Body of pancreas (tissue), 4 donors: ENCODE data around the gene ZNF577. TPM values are rescaled to one million over a fixed set of nuclear protein-coding genes. Genes with fewer than 3 reads are reported as not detected.
A peak's percentile ranks its signal among the peaks of the same experiment; 100 is the strongest.

ENCODE experiments used
- ATAC-seq: fragments of 150-250 bp; one replicate; pipeline ENCODE4 v1.9.1; 2016
- DNase-seq, 4 donors: peaks; one replicate each; pipeline ENCODE4 v3.0.0-alpha.2; 2019
- H3K27ac ChIP-seq, 4 donors: fragments of 200-600 bp; sonication (generic); 1 replicate in 3 of 4; 2 replicates in 1 of 4; pipeline versions ENCODE4 v1.5.1 to v1.6.1; 2016 to 2019; ENCODE audit warnings: mild to moderate bottlenecking in 1 of 4, mixed read lengths in 1 of 4, moderate library complexity in 1 of 4
- H3K27me3 ChIP-seq, 2 donors: fragments of 200-600 bp; sonication (generic); one replicate each; pipeline ENCODE4 v1.6.0; 2016; ENCODE audit warnings: mild to moderate bottlenecking in 1 of 2
- H3K36me3 ChIP-seq, 2 donors: fragments of 200-600 bp; sonication (generic); replicated peaks in 1 of 2; 2 replicates each; pipeline ENCODE4 v1.5.1; 2016; ENCODE audit warnings: low read depth in 2 of 2; ENCODE audit not compliant: insufficient read depth in 1 of 2
- H3K4me1 ChIP-seq: fragments of 200-600 bp; sonication (generic); one replicate; pipeline ENCODE4 v1.6.0; 2016
- H3K4me3 ChIP-seq, 2 donors: fragments of 200-600 bp; sonication (generic); 1 replicate in 1 of 2; 2 replicates in 1 of 2; pipeline ENCODE4 v1.5.1; 2016 to 2019
- H3K9me3 ChIP-seq, 3 donors: fragments of 200-600 bp; sonication (generic); 1 replicate in 2 of 3; 2 replicates in 1 of 3; pipeline ENCODE4 v1.5.1; 2016
- POLR2A ChIP-seq, 3 donors: fragments of 450-650 bp; IDR thresholded peaks; one replicate each; pipeline ENCODE4 v1.6.1; 2016; ENCODE audit warnings: antibody characterized with exemption in 3 of 3, mild to moderate bottlenecking in 2 of 3
- WGBS, 2 donors: methylation state at CpG; one replicate each; pipeline ENCODE4 v1.1.5; 2017; 5-methylcytosine and 5-hydroxymethylcytosine counted together
- intact Hi-C: fragments of 100-400 bp; cut with DNase I; formaldehyde crosslinking; loops from one replicate; pipeline ENCODE4 v1.15.1; 2023
- total RNA-seq, 2 donors: library from RNA; depleted of rRNA; stranded (reverse); fragments of >200 nt; gene quantifications; one replicate each; pipeline ENCODE4 v1.1.0, GENCODE V29; 2016
- TF ChIP-seq, protein P1 (sequence below), 7 experiments: fragments of 450-650 bp in 4 of 7; fragments of 200-600 bp in 3 of 7; sonication (generic) in 3 of 7; IDR thresholded peaks; one replicate each; pipeline ENCODE4 v1.5.1; 2016 to 2019; ENCODE audit warnings: antibody characterized with exemption in 7 of 7

The ZNF577 gene
- total RNA-seq, 2 donors from 2014 or later = 11.2 to 16.5 TPM

GRCh38 chr19:51822946-51823345, 64.8 kb downstream of the ZNF577 start:
- 86 to 93% methylated on average over 3 of the region's 3 CpGs for whole genome bisulfite sequencing, 2 donors
- TF ChIP-seq, protein P1, sequence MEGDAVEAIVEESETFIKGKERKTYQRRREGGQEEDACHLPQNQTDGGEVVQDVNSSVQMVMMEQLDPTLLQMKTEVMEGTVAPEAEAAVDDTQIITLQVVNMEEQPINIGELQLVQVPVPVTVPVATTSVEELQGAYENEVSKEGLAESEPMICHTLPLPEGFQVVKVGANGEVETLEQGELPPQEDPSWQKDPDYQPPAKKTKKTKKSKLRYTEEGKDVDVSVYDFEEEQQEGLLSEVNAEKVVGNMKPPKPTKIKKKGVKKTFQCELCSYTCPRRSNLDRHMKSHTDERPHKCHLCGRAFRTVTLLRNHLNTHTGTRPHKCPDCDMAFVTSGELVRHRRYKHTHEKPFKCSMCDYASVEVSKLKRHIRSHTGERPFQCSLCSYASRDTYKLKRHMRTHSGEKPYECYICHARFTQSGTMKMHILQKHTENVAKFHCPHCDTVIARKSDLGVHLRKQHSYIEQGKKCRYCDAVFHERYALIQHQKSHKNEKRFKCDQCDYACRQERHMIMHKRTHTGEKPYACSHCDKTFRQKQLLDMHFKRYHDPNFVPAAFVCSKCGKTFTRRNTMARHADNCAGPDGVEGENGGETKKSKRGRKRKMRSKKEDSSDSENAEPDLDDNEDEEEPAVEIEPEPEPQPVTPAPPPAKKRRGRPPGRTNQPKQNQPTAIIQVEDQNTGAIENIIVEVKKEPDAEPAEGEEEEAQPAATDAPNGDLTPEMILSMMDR (IDR thresholded peaks at IDR 0.05) = no peak
- no peak for TF ChIP-seq POLR2A (IDR thresholded peaks at IDR 0.05)
- Histone ChIP-seq H3K4me3 (no peak overlapping the region), H3K4me1 (no peaks in the 10 kb centered on the region), H3K27ac (no peak overlapping the region), H3K9me3 (peaks cover 0 to 12% (median 0%) of the 10 kb centered on the region in 3 donors), H3K36me3 (no peaks in the 10 kb centered on the region), H3K27me3 (no peaks in the 10 kb centered on the region)
- DNase-seq (no peak), ATAC-seq (no peak)
- intact Hi-C loops = no loop called here

DNA sequence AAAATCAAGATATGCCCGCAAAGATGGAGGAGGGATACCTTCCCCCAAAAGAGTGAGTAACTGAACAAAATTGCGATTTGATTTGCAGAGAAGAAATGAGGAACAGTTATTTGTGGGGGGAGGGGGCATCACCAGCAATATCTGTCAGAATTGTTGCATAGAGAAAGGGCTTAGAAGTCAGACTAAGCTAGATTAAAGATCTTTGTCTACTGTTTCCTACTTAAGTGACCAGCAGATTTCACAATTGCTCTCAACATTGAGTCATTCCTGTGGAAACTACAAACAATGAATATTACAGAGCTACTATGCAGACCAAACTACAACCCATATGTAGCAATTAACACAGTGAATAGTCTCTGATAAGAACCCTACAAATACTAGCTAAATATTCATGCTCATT, 65.4 kb downstream of the ZNF577 start:
- no peak overlapping the region for H3K4me3 ChIP-seq
- H3K27ac ChIP-seq = peak overlapping the region in 1 of 4 donors; percentile 54
- H3K36me3 ChIP-seq = no peaks in the 10 kb centered on the region
- TF ChIP-seq, protein P1 (IDR thresholded peaks at IDR 0.05) = no peak
- TF ChIP-seq POLR2A (IDR thresholded peaks at IDR 0.05) = no peak
- WGBS, 2 donors = 62 to 72% methylated on average over 2 of the region's 2 CpGs
- ATAC-seq (no peak), DNase-seq (peak in 1 of 4 donors; percentile 33)
- no peaks in the 10 kb centered on the region for H3K4me1 ChIP-seq
- intact Hi-C loops = no loop called here
- no peaks in the 10 kb centered on the region for H3K27me3 ChIP-seq
- H3K9me3 ChIP-seq = peaks cover 0 to 12% (median 0%) of the 10 kb centered on the region in 3 donors

GRCh38 chr19:51821921-51822320, 65.8 kb downstream of the ZNF577 start:
- no peak overlapping the region for H3K4me3 ChIP-seq
- intact Hi-C loops = no loop called here
- H3K4me1 ChIP-seq = no peaks in the 10 kb centered on the region
- peak overlapping the region in 1 of 4 donors; percentile 54 for H3K27ac ChIP-seq
- no peaks in the 10 kb centered on the region for H3K27me3 ChIP-seq
- no peaks in the 10 kb centered on the region for H3K36me3 ChIP-seq
- ATAC-seq = no peak
- DNase-seq = no peak
- H3K9me3 ChIP-seq = peaks cover 0 to 12% (median 0%) of the 10 kb centered on the region in 3 donors
- TF ChIP-seq, protein P1 (IDR thresholded peaks at IDR 0.05) = no peak
- TF ChIP-seq POLR2A (IDR thresholded peaks at IDR 0.05) = no peak

DNA sequence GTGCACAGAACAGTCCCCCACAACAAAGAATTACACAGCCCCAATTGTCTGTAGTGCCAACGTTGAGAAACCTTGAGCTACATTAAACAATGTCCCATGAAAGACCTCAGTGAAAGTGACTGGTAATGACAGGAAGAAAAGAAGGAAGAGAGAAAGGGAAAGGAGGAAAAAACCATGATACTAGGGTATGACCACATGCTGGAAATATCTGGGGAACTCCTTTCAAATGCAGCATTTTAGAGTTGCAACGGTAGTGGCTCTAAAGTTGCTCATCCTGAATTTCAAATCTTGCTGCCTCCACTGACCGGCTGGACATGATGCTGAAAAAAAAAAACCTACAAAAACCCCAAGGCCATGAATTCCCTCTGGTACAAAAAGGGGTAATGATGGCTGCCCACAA, 66.3 kb downstream of the ZNF577 start:
- no peaks in the 10 kb centered on the region for H3K36me3 ChIP-seq
- intact Hi-C loops = no loop called here
- TF ChIP-seq, protein P1 (IDR thresholded peaks at IDR 0.05) = no peak
- no peak for TF ChIP-seq POLR2A (IDR thresholded peaks at IDR 0.05)
- DNase-seq (no peak), ATAC-seq (no peak)
- H3K9me3 ChIP-seq = peaks cover 0 to 11% (median 0%) of the 10 kb centered on the region in 3 donors
- no peaks in the 10 kb centered on the region for H3K4me1 ChIP-seq
- no peak overlapping the region for H3K4me3 ChIP-seq
- H3K27ac ChIP-seq = peak overlapping the region in 1 of 4 donors; percentile 54
- 50 to 72% methylated on average over 3 of the region's 3 CpGs for WGBS, 2 donors
- no peaks in the 10 kb centered on the region for H3K27me3 ChIP-seq

Other genes starting within 250 kb of the ZNF577 start
- not detected for gene SIGLEC14, start 241.1 kb downstream of the ZNF577 start, total RNA-seq
- gene SPACA6, start 194.6 kb downstream of the ZNF577 start, total RNA-seq = 10 to 100 TPM in 1 of 2 donors, 1 to 10 TPM in 1; 7.9 to 16.3 TPM
- 10 to 100 TPM in 1 of 2 donors, 1 to 10 TPM in 1; 1.8 to 15.8 TPM for gene HAS1, start 164.0 kb downstream of the ZNF577 start, total RNA-seq
- gene FPR1, start 136.1 kb downstream of the ZNF577 start, total RNA-seq = 1 to 10 TPM in 1 of 2 donors, not detected in 1; 4.7 TPM
- under 1 TPM in 1 of 2 donors, not detected in 1; 0.78 TPM for gene FPR2, start 126.8 kb downstream of the ZNF577 start, total RNA-seq
- 1 to 10 TPM; 1.6 to 4.9 TPM for gene FPR3, start 92.8 kb downstream of the ZNF577 start, total RNA-seq
- 1 to 10 TPM; 4.0 to 5.7 TPM for gene ZNF649, start 17.1 kb upstream of the ZNF577 start, total RNA-seq
- 10 to 100 TPM in 1 of 2 donors, 1 to 10 TPM in 1; 2.3 to 10.5 TPM for gene ZNF613, start 39.5 kb upstream of the ZNF577 start, total RNA-seq
- gene ZNF350, start 98.9 kb upstream of the ZNF577 start, total RNA-seq = 1 to 10 TPM; 3.1 to 5.9 TPM
- gene ZNF615, start 120.3 kb upstream of the ZNF577 start, total RNA-seq = 1 to 10 TPM; 5.6 to 7.8 TPM
- 1 to 10 TPM; 1.3 to 1.6 TPM for gene ZNF614, start 140.4 kb upstream of the ZNF577 start, total RNA-seq
- gene ZNF432, start 160.9 kb upstream of the ZNF577 start, total RNA-seq = 10 to 100 TPM; 10.9 to 29.3 TPM
- 10 to 100 TPM; 16.3 to 80.4 TPM for gene ZNF841, start 207.8 kb upstream of the ZNF577 start, total RNA-seq